Mammary epithelial cell (primary cell): ENCODE measurements around the gene PIEZO2.

Source experiments
- CTCF ChIP-seq, 2 donors: IDR thresholded peaks in 1 of 2; conservative IDR thresholded peaks in 1 of 2; 2 replicates each; pipeline ENCODE4 v1.5.1; 2011 to 2012; ENCODE audit warnings: inconsistent platforms in 2 of 2, low read length in 2 of 2, mild to moderate bottlenecking in 2 of 2, control low read depth in 1 of 2, low read depth in 1 of 2; ENCODE audit not compliant: insufficient read depth in 1 of 2; ENCODE audit errors: extremely low read depth in 1 of 2
- EZH2 ChIP-seq: IDR thresholded peaks from 2 replicates; pipeline ENCODE4 v1.6.1; 2012; ENCODE audit warnings: low read length, inconsistent platforms, borderline replicate concordance

GRCh38 chr18:10713409-10713808 lies 436.0 kb downstream of the PIEZO2 start:
- no peak for TF ChIP-seq CTCF (conservative IDR thresholded peaks at IDR 0.05 in 1 of 2, IDR thresholded peaks at IDR 0.05 in 1 of 2; ENCODE audit: extremely low read depth in 1 of 2, insufficient read depth in 1 of 2, low read depth in 1 of 2, low read length in 2 of 2)
- TF ChIP-seq EZH2 = no peak
